HG03575 (cell line): ENCODE measurements around the gene CD99.

Source experiments
- ATAC-seq: cut with Tn5 transposase; IDR thresholded peaks from one replicate; pipeline ENCODE4 v1.9.1; 2021; ENCODE audit not compliant: unreplicated experiment, insufficient number of reproducible peaks, low FRiP score; ENCODE audit errors: extremely low read depth

Gene CD99, protein sequence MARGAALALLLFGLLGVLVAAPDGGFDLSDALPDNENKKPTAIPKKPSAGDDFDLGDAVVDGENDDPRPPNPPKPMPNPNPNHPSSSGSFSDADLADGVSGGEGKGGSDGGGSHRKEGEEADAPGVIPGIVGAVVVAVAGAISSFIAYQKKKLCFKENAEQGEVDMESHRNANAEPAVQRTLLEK

DNA sequence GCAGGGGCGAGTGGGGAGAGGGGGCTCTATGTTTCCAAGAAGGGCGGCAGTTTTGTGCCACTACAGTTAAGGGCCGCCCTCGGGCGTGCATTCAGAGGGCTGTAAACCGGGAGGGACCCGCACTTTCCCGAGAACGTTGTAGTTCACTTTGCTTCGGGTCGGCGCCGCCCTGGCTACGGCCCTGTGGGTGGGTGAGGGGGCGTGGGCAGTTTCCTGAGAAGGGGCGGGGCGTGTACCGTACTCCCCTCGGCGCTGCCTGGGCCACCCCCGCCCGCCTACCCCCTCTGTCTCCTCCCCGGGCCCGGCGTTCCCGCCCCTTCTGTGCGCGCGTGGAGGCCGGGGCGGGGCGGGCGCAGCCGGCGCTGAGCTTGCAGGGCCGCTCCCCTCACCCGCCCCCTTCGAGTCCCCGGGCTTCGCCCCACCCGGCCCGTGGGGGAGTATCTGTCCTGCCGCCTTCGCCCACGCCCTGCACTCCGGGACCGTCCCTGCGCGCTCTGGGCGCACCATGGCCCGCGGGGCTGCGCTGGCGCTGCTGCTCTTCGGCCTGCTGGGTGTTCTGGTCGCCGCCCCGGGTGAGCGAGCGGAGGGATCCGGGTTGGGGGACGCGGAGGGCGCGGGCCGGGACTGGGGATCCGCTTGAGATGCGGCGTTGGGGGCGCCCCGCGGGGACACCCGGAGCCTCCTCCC lies at the start of gene CD99:
CD99 (plus strand) TSS at position 440 of the 687 bp plus-strand sequence; CDS start at position 506, 66 bp downstream.
- no peak for ATAC-seq

DNA sequence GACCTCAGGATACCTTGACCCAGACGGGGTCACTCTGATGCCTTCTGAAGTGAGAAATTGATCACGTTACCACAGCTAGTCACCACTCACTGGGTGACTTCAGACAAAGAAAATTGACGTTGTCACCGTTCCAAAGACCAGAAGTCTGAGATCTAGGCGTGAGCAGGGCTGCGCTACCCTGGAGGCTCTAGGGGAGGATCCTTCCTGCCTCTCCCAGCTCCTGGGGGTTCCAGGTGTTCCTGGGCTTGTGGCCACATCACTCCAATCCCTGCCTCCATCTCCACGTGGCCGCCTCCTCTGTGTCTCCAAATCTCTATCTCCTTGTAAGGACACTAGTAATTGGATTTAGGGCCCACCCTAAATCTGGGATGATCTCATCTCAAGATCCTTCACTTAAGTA lies 48.9 kb upstream of the CD99 start:
- no peak for ATAC-seq

DNA sequence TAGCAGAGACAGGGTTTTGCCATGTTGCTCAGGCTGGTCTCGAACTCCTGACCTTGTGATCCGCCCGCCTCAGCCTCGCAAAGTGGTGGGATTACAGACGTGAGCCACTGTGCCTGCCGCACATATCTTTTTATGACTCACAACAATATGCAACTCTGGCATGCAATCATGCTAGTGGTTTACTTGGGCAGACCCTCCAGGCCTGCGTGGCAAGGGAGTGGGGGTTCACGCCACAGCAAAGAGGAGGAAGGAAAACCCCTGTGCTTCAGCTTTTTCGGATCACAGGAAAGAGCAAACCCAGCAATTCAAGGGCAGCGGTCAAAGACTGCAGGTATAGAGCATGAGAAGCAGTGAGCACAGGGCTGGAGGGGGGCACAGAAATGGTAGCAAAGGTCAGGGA lies 48.3 kb upstream of the CD99 start:
- no peak for ATAC-seq

DNA sequence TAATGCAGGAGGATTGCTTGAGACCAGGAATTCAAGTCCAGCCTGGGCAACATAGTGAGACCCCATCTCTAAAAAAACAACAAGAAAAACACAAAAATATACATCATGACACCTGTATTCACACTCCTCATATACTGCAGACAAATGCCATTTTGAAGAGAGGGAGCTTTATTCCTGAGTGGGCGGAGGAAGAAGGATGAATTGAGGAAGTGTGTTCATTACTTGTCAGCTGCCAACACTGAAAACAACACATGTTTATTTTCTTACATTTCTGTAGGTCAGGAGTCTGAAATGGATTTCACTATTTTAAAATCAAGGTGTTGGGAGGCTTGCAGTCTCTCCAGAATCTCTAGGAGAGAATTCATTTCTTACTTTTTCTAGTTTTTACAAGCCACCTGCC lies 47.2 kb upstream of the CD99 start:
- ATAC-seq, result no peak

DNA sequence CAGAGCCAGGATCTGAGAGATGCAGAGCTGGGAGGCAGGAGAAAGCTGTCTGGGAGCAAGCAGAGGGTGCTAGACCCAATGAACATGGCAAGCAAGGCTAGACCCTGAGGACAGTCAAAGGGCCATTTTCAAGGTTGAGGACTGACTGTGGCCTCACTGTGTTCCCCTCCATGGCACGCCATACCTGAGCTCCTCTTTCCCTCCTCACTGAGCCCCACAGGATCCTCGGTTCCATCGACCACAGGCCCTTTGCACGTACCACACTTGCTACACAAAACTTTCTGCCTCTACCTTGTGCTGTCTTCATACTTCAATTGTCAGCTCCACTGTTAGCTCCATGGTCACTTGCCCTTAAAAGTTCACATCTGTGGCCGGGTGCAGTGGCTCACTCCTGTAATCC lies 45.5 kb upstream of the CD99 start:
- no peak for ATAC-seq

DNA sequence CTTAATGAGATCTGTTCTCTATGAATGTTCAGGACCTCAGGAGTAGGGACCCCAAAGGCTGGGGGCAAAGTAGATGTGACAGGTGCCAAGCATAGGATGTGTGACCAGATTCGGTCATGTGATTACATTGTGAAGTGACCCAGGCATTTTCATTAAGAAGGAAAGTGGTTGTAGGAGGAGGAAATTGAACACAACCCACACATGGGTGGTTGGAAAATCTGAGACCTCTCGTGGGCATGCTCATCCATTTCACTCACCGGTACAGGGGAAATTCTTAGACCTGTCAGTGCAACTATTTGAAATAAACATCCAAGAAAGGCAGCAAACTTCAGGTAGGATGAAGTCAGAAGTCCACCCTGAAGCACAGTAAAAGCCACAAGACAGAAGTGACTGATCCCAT lies 43.5 kb upstream of the CD99 start:
- no peak for ATAC-seq

DNA sequence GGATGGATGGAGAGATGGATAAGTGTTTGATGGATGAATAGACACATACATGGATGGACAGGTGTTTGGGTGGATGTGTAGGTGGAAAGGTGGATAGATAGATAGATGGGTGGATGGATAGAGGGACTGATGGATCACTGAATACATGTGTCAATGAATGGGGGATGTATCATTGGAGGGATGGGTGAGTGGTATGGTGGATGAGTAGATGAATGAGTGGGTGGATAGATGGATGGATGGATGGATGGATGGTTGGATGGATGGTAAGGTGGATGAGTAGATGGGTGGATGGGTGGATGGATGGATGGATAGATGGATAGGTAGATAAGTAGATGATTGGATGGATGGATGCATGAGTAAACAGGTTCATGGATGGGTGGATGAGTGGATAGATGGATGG lies 41.1 kb upstream of the CD99 start:
- no peak for ATAC-seq

DNA sequence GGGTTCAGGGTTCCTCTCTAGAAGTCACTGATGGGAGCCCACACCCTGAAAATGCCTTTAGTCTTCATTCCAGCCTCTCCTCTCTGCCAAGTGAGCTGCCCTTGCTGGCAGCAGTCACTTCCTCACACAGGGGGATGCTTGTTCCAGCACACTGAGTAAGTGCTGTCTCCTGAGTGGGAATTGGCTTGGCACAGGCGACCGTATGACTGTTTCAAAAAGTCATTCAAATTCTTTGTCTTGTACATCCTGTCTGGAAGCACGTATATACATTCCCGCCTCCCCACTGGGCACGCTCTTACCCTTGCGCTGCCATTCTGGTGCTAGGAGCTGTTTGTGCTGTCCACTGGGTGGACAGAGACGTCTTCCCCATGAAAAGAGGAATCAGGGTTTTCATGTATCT lies 40.2 kb upstream of the CD99 start:
- no peak for ATAC-seq

DNA sequence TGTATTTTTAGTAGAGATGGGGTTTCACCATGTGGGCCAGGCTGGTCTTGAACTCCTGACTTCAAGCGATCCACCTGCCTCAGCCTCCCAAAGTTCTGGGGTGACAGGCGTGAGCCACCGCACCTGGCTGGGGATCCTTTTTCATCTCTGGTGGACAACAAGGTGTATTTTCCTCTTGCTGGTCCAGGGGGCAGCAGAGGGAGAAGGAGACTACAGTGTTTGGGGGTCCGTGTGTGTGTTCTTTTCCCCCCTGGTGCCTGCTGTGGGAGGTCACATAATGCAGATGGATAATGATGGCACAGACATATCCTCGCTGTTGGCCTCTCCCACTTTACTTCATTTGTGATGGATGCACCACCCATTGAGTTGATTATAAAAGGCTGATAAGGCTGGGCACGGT lies 39.0 kb upstream of the CD99 start:
- no peak for ATAC-seq

DNA sequence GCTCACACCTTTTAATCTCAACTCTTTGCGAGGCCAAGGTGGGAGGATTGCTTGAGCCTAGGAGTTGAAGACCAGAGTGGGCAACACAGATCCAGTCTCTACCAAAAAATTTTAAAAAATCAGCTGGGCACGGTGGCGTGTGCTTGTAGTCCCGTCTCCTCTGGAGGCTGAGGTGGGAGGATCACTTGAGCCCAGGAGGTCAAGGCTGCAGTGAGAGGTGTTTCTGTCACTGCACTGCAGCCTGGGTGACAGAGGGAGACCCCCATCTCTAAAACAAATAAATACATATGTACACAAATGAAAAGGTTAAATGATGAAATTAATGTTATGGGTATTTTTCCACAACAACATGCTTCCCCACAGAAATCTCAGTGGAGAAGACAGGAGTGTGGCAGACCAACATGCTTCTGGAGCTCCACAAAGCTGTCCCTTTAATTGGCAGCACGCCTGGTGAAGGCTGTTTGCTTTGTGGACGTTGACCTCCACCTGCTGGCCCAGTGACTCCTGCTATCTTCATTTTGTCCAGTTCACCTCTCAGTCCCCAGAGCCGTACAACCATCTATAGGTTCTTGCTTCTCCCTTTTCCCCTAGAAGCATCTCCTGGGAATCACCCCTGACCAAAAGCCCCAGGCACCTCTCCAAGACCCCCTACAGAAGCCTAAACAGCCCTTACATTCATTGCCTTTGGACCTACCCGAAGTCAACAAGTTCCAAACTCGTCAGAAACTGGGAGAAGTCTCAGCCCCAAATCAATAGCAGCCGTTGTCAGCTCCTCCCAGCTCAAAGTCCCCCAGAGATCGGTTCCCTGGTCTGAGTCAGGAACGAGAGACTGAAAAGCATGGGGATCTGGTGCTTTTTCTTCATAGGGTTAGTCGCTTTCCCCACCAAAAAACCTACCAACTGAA lies 36.4 kb upstream of the CD99 start:
- no peak for ATAC-seq

DNA sequence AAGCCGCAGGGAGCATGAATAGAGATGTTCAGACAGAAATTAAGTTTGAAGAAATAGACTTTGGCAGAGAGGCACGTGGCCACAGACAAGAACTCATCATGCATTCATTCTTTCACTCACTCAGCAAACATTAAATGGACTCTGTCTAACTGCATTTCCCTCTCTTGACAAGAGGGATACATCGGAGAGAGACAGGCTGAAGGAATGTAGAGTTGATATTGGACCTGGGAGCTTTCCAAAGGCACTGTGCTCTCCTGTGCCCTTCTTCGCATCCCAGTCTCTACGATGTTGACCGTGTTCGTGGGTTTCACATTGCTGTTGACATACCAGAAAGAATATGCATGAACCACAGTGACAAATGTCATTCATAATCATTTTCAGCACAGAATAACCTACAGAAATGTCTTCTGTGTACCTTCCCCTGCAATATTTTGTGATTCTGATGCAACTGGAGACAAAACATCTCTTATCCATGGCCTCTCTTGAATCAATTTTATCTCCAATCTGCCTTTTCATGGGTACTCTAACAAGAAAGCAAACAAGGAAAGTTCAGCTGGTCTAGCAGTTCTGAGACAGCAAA lies 34.7 kb upstream of the CD99 start:
- no peak for ATAC-seq

DNA sequence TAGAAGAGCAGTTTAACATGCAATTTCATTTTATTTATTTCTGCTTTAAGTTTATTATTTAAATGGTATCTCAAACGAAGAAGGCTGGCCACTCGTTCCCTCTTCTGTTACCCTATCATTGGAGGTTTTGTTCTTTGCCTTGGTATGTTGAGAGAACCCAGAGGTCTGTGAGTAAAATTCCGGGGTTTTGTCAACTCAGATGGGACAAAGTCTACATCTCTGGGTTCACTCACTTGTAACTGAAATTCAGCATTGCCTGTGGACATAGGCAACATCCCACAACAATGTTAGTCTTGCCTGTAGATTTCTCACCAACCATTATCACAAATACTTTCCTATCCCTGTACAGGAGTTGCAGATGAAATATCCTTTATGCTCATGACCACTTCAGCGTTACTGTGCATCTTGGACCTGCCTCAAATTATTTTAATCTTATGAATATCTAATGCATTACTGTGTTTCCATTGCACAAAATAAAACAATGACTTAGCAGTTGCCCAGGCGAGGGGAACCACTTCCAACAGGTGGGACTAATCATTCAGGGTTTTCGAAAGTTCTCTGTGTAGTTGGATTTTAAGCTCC lies 33.5 kb upstream of the CD99 start:
- ATAC-seq, result no peak

DNA sequence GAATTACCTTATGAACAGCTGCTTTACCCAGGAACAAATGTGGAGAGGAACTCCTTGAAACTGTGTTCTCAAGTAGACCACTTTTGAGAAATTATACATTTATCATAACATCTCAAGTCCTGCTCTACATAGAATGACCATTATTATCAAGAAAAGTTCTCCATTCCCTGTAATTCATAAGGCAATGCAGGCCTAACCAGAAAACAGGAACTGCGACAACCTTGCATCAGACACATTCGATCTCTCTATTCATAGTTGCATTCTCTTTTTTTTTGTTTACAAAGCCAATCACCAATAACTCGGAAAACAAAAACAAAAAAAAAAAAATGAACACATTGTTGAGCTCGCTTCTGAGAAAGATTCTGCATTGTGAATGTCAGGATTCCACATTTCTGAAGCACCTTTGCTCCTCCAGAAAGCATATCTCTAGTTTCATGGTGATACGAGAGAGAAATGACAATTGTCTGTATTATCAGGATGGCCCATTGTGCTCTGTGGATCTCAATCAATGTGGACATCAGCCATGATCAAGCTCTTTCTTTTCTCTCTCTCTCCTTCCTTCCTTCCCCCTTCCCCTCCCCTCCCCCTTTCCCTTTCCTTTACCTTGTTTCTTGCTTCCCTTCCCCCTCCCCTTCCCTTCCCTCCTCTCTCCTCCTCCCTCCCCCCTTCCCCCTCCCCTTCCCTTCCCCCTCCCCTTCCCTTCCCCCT lies 32.4 kb upstream of the CD99 start:
- no peak for ATAC-seq

DNA sequence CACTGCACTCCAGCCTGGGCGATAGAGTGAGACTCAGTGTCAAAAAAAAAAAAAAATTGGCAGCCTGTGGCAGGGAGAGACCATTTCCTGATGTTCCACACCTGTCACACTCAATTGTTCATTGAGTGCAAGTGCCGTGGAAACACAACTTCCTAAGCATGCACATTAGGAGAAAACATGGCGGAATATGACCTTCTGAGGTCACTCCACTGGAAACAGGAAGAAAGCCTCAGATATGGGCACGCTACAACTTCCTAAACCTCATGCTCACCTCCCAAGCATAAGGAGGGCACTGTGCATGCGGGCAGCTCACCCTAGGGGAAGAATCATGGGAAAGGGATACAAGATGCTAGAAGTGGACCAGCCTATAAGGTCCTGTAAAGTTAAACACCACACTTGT lies 28.5 kb upstream of the CD99 start:
- no peak for ATAC-seq

DNA sequence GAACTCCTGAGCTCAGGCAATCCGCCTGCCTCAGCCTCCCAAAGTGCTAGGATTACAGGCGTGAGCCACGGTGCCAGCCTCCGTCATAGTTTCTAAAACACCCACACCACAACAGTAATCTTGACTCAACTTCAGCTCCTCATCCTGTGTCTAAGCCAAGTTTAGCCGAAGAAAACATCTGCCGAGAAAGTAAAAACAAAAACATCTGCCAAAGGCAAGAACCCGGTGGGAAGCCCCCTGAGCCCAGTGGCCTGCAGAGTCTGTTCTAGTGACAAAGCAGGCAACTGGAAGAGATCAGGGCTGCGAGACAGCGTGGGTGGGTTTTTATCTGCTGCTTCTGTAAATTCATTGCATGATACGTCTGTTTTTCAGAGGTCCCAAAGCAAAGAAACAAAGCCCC lies 26.6 kb upstream of the CD99 start:
- ATAC-seq, result no peak

DNA sequence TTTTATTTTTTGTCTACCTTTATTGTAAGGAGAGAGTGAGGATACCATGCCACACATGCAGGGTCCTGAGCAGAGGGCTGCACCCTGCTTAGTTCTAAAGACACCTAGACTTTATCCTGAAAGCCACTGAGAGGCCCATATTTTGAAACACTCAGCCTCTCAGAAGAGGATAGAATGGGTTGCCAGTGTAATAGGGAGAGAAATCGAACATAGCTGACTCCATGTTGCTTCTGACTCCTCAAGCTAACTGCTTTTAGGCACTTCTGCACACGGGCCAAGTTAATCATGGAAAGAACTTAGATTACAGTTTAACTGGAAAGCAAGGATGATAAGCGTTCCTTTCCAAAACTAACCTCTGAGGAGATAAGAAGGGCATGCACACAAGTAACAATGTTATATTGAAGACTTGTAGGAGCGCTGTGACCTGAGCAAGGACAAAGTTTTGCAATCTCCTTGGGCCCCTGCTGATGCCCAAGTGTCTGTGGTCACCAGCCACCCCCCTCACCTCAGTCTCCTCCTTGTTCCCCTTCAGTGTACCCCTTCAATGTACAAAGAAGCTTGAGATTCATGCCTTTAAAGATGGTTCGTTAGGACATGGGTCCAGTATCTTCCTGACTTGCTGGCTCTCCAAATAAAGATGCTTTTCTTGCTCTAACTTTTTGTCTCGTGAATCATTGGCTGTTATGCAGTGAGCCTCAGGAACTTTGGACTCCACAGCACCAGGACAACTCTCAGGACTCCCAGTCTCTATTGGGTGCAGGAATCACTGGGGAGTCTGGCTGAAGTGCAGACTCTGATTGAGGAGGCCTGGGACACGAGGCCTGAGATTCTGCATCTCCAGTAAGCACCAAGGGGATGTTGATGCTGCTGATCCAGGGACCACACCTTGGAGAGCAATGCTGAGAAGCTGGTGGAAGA lies 25.4 kb upstream of the CD99 start:
- ATAC-seq, result no peak

DNA sequence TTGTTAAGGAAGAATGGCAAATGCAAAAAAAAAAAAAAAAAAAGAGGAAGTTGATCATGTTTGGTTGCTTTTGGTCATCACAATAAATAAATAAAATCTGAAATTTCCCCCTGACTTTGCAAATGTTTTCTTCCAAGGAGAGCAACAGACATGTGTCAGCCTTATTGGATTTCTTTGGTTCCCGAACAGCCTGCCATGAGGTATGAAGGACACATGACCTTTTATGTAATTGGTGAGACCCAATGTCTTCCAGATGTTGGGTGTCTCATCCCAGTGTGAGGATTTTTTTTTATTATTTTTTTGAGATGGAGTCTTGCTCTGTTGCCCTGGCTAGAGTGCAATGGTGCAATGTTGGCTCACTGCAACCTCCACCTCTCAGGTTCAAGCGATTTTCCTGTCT lies 24.6 kb upstream of the CD99 start:
- no peak for ATAC-seq

DNA sequence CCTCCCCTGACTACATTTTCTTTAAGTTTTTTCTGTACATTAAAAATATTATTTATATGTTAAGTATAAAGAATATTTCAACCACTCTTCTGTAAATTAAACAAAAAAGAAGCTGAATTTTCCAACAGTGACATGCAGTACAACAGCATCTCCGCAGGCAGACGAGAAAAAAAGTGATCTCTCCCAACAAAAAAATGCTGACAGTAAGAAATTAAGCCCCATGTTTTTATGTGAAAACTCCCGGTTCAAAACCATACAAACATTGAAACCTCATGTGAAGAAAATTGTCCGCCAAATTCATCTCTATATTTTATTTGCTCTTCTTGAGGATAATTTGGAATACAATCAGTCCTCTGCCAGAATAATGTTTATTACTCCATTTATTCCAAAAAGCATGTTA lies 20.1 kb upstream of the CD99 start:
- no peak for ATAC-seq
